Mucosa of stomach (tissue), 1 donor: ENCODE results near the gene NT5C1A.

Experiments
- H3K27me3 ChIP-seq: one replicate; pipeline ENCODE4 v1.7.0; 2013; ENCODE audit warnings: mild to moderate bottlenecking, low read length; ENCODE audit not compliant: control insufficient read depth, insufficient read depth
- H3K36me3 ChIP-seq: one replicate; pipeline ENCODE4 v1.7.0; 2013; ENCODE audit warnings: low read length; ENCODE audit not compliant: control insufficient read depth, insufficient read depth
- H3K4me1 ChIP-seq: one replicate; pipeline ENCODE4 v1.7.0; 2013; ENCODE audit warnings: mild to moderate bottlenecking, low read length; ENCODE audit not compliant: control insufficient read depth, insufficient read depth
- H3K4me3 ChIP-seq: one replicate; pipeline ENCODE4 v1.7.0; 2013; ENCODE audit warnings: low read length
- H3K9ac ChIP-seq: one replicate; pipeline ENCODE4 v1.7.0; 2013; ENCODE audit warnings: mild to moderate bottlenecking, low read length, moderate library complexity
- H3K9me3 ChIP-seq: one replicate; pipeline ENCODE4 v1.7.0; 2013; ENCODE audit warnings: mild to moderate bottlenecking, low read length, moderate library complexity; ENCODE audit not compliant: control insufficient read depth
- donor health status: Pancreatic carcinoma.

Gene NT5C1A

DNA sequence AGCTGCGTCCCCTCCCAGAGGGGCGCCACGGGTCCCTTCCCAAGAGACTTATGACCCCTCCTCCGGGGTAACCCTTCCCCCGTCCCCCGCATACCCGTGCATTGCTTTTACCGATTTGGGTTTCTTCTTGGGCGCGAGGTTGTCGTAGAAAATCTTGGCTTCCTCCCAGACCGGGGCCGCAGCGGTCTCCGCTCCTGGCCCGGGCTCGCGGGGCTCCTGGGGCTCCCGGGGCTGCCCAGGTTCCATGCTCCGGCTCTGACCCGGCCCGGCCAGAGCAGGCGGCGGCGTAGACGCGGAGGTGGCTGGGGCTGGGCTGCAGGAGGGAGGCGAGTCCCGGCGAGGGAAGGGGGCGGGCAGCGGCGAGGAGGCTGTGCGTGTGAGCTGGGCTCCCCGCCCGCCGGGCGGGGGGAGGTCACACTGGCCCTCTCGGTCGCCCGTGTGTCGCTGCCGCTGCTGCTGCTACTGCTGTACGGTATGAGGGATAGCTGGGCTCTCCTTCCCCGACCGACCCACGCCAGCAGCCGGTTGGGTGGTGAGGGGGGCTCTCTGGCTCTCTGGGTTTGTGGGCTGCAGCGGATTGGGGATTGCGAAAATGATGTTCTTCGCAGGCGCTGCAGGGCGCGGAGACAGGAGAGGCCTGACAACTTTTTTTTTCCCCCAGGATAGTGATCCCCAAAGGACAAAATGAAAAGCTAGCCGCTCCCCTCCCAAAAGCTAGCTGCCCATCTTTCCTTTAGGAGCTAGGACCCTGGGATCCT is at the start of gene NT5C1A:
Gene NT5C1A (minus strand): TSS at position 315 of the 758 bp plus-strand sequence. CDS start 69 bp downstream, at position 246.
- H3K4me3 ChIP-seq = no peak within 1 kb of the TSS
- peaks cover 10% of the 10 kb centered on the region for H3K4me1 ChIP-seq
- H3K9ac ChIP-seq = no peak within 1 kb of the TSS

GRCh38 chr1:39721664-39722063 is 49.8 kb upstream of the NT5C1A start:
- no peak overlapping the region for H3K4me3 ChIP-seq
- no peaks in the 10 kb centered on the region for H3K9me3 ChIP-seq
- H3K4me1 ChIP-seq = no peaks in the 10 kb centered on the region
- H3K27me3 ChIP-seq = no peaks in the 10 kb centered on the region
- H3K9ac ChIP-seq = no peak overlapping the region
- H3K36me3 ChIP-seq = no peaks in the 10 kb centered on the region

More for the DNA sequence above, at the start of gene NT5C1A:
- no peaks in the 10 kb centered on the region for H3K36me3 ChIP-seq
- peaks cover 39% of the 10 kb centered on the region for H3K27me3 ChIP-seq
- no peaks in the 10 kb centered on the region for H3K9me3 ChIP-seq

GRCh38 chr1:39720094-39720999 is 48.4 kb upstream of the NT5C1A start:
- Histone ChIP-seq H3K4me1 (no peaks in the 10 kb centered on the region), H3K9ac (no peak overlapping the region), H3K36me3 (no peaks in the 10 kb centered on the region), H3K9me3 (no peaks in the 10 kb centered on the region), H3K4me3 (no peak overlapping the region), H3K27me3 (no peaks in the 10 kb centered on the region)

GRCh38 chr1:39717809-39718208 is 45.9 kb upstream of the NT5C1A start:
- Histone ChIP-seq H3K4me3 (no peak overlapping the region), H3K27me3 (peaks cover 7% of the 10 kb centered on the region), H3K9ac (no peak overlapping the region), H3K4me1 (no peaks in the 10 kb centered on the region), H3K9me3 (no peaks in the 10 kb centered on the region), H3K36me3 (no peaks in the 10 kb centered on the region)

DNA sequence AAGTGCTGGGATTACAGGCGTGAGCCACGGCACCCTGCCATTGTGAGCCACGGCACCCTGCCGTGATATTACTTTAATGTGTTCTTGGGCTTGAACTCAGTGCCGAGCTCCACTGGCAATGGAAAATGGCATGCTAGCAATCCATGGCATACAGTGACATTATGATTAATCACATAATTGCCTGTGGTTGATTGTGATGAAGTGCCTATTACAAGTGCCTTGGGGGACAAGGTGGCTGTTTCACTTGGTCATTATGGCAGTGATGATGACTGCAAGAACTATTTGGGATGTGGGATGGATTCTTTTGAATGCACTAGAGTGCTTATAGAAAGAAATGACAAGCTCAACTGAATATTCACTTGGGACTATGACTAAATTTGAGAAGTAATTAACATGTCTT is 41.6 kb upstream of the NT5C1A start:
- H3K4me3 ChIP-seq = no peak overlapping the region
- H3K36me3 ChIP-seq = no peaks in the 10 kb centered on the region
- no peak overlapping the region for H3K9ac ChIP-seq
- peaks cover 11% of the 10 kb centered on the region for H3K27me3 ChIP-seq
- H3K4me1 ChIP-seq = no peaks in the 10 kb centered on the region
- H3K9me3 ChIP-seq = no peaks in the 10 kb centered on the region

- Histone ChIP-seq H3K4me1 (no peaks in the 10 kb centered on the region), H3K36me3 (no peaks in the 10 kb centered on the region), H3K9me3 (no peaks in the 10 kb centered on the region), H3K9ac (no peak overlapping the region), H3K4me3 (no peak overlapping the region), H3K27me3 (peaks cover 11% of the 10 kb centered on the region)
Observed at GRCh38 chr1:39711966-39712340, 40.0 kb upstream of the NT5C1A start.

DNA sequence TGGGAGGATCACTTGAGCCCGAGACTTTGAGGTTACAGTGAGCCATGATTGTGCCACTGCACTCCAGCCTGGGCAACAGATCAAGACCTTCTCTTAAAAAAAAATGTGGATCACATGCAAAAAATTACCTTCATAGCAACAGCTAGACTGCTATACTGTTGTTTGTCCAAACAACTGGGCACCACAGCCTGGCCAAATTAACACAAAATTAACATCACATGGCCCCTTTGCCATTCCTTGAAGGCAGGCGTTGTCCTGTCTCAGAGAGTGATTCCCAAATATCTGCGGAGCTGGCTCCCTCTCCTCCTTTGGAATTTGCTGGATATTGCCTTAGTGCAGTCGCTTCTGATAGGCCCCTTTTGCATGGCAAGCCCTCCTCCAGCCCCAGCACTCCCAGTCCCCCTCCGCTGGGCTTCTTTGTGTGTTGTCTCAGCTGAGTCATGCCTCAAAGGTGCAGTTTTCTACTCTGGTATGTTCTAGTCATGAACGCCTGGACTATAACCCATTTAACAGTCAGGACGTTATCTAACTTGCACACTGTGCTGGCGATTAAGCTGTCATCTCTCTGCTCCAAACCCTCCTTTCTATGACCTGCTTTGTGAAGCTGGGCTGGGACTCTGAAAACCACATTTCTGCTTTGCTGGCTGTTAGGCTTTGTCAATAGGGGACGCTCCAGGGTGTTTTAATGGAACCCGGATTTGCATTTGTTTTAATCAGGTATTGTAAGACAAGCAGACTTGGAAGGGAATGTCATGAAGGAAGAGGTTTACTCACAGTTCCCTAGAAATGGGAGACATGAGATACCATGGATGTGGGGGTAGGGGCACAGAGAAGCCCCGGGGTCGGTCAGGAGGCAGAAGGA is 39.4 kb upstream of the NT5C1A start:
- no peaks in the 10 kb centered on the region for H3K9me3 ChIP-seq
- H3K27me3 ChIP-seq = peaks cover 11% of the 10 kb centered on the region
- no peak overlapping the region for H3K4me3 ChIP-seq
- no peak overlapping the region for H3K9ac ChIP-seq
- H3K4me1 ChIP-seq = no peaks in the 10 kb centered on the region
- H3K36me3 ChIP-seq = no peaks in the 10 kb centered on the region

- Histone ChIP-seq H3K27me3 (peaks cover 5% of the 10 kb centered on the region), H3K4me1 (no peaks in the 10 kb centered on the region), H3K36me3 (no peaks in the 10 kb centered on the region)
Observed at GRCh38 chr1:39707506-39707905, 35.6 kb upstream of the NT5C1A start.

GRCh38 chr1:39704757-39705156 is 32.9 kb upstream of the NT5C1A start:
- H3K27me3 ChIP-seq = no peaks in the 10 kb centered on the region
- no peaks in the 10 kb centered on the region for H3K36me3 ChIP-seq
- no peak overlapping the region for H3K4me3 ChIP-seq
- no peak overlapping the region for H3K9ac ChIP-seq
- H3K9me3 ChIP-seq = no peaks in the 10 kb centered on the region
- H3K4me1 ChIP-seq = peaks cover 11% of the 10 kb centered on the region

More at GRCh38 chr1:39707506-39707905, 35.6 kb upstream of the NT5C1A start:
- no peak overlapping the region for H3K9ac ChIP-seq
- H3K9me3 ChIP-seq = no peaks in the 10 kb centered on the region
- H3K4me3 ChIP-seq = no peak overlapping the region

- H3K36me3 ChIP-seq = no peaks in the 10 kb centered on the region
- peaks cover 5% of the 10 kb centered on the region for H3K27me3 ChIP-seq
- no peaks in the 10 kb centered on the region for H3K9me3 ChIP-seq
- peaks cover 11% of the 10 kb centered on the region for H3K4me1 ChIP-seq
- no peak overlapping the region for H3K9ac ChIP-seq
- no peak overlapping the region for H3K4me3 ChIP-seq
Observed at GRCh38 chr1:39701049-39701439, 29.1 kb upstream of the NT5C1A start.

DNA sequence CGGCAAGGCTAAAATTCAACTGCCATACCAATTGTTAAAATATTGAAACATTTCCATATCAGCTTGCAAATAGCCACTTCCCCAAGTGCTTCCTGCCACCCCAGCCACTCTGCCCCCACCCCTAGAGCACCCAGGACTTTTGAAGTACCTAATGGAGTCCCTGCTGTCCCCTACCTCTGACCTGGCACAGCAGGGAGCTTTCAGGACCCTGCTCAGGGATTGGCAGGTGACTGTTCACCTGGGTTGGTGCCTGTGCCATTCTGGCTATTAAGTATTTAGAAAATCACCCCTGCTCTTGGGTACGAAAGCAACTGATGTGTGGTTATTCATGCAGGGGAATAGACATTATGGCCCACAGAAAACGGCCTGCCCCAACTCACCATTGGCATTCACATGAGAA is 28.4 kb upstream of the NT5C1A start:
- no peak overlapping the region for H3K9ac ChIP-seq
- H3K27me3 ChIP-seq = peaks cover 8% of the 10 kb centered on the region
- H3K4me3 ChIP-seq = no peak overlapping the region
- peaks cover 11% of the 10 kb centered on the region for H3K4me1 ChIP-seq
- H3K9me3 ChIP-seq = no peaks in the 10 kb centered on the region
- no peaks in the 10 kb centered on the region for H3K36me3 ChIP-seq
